Measurements from ENCODE around the gene RBPMS2. TPM values are rescaled to one million over a fixed set of nuclear protein-coding genes. Genes with fewer than 3 reads are reported as not detected.
"Not testable (repeated sequence)": the region's sequence is repeated elsewhere in the genome, so short reads cannot be mapped to it uniquely, and the experiment has no call there.

RBPMS2 gene
- polyA plus RNA-seq, 1 donor from 2014 or later, result not detected

- no peaks in the 10 kb centered on the region for H3K9me2 ChIP-seq (ENCODE audit: insufficient read depth, low read length)
- no peaks in the 10 kb centered on the region for H3K36me3 ChIP-seq (ENCODE audit: insufficient read depth, low read length)
- H3K79me2 ChIP-seq (replicated peaks; ENCODE audit: insufficient read depth, low read length), result no peaks in the 10 kb centered on the region
- no peaks in the 10 kb centered on the region for H3K27me3 ChIP-seq (ENCODE audit: insufficient read depth, low read depth, low read length)
- H3K9me3 ChIP-seq (ENCODE audit: low read length), result no peaks in the 10 kb centered on the region
- H2AFZ ChIP-seq (ENCODE audit: low read depth, low read length), result no peak overlapping the region
- no peak overlapping the region for H3K4me3 ChIP-seq (ENCODE audit: low read length)
- no peak overlapping the region for H3K4me2 ChIP-seq (ENCODE audit: low read length)
- TF ChIP-seq TAF1 (IDR thresholded peaks at IDR 0.05; ENCODE audit: low read depth), result no peak
- TF ChIP-seq EZH2 (IDR thresholded peaks at IDR 0.05; ENCODE audit: borderline replicate concordance, insufficient read depth, low read length, poor library complexity, severe bottlenecking), result no peak
- no peak for TF ChIP-seq POLR2AphosphoS5 (IDR thresholded peaks at IDR 0.05)
- TF ChIP-seq EP300 (conservative IDR thresholded peaks at IDR 0.05; ENCODE audit: poor library complexity, severe bottlenecking), result no peak
- TF ChIP-seq CTCF (IDR thresholded peaks at IDR 0.05; ENCODE audit: poor library complexity, severe bottlenecking), result no peak
- TF ChIP-seq MXI1 (conservative IDR thresholded peaks at IDR 0.05; ENCODE audit: poor library complexity, severe bottlenecking), result no peak
- no peaks in the 10 kb centered on the region for H3F3A ChIP-seq (ENCODE audit: insufficient read depth, low read length, poor library complexity, severe bottlenecking)
- no peaks in the 10 kb centered on the region for H4K20me1 ChIP-seq (ENCODE audit: insufficient read depth)
- H3K9ac ChIP-seq (ENCODE audit: low read length), result no peak overlapping the region
- no peak overlapping the region for H3K27ac ChIP-seq (ENCODE audit: low read length)
Measured at GRCh38 chr15:64816452-64816851, 41.1 kb upstream of the RBPMS2 start.

- not testable (repeated sequence) for H3K79me2 ChIP-seq (replicated peaks; ENCODE audit: insufficient read depth, low read length); H3K9ac ChIP-seq (ENCODE audit: low read length); H3K27me3 ChIP-seq (ENCODE audit: insufficient read depth, low read depth, low read length); H3K9me2 ChIP-seq (ENCODE audit: insufficient read depth, low read length); H3F3A ChIP-seq (ENCODE audit: insufficient read depth, low read length, poor library complexity, severe bottlenecking); H2AFZ ChIP-seq (ENCODE audit: low read depth, low read length); H3K4me2 ChIP-seq (ENCODE audit: low read length); H4K20me1 ChIP-seq (ENCODE audit: insufficient read depth); H3K27ac ChIP-seq (ENCODE audit: low read length); H3K36me3 ChIP-seq (ENCODE audit: insufficient read depth, low read length); H3K4me3 ChIP-seq (ENCODE audit: low read length); H3K9me3 ChIP-seq (ENCODE audit: low read length)
Measured at GRCh38 chr15:64814965-64815364, 39.6 kb upstream of the RBPMS2 start.

GRCh38 chr15:64814283-64814682, 38.9 kb upstream of the RBPMS2 start:
- not testable (repeated sequence) for H3K4me2 ChIP-seq (ENCODE audit: low read length); H3K9me2 ChIP-seq (ENCODE audit: insufficient read depth, low read length); H3K36me3 ChIP-seq (ENCODE audit: insufficient read depth, low read length); H2AFZ ChIP-seq (ENCODE audit: low read depth, low read length); H3K79me2 ChIP-seq (replicated peaks; ENCODE audit: insufficient read depth, low read length); H3F3A ChIP-seq (ENCODE audit: insufficient read depth, low read length, poor library complexity, severe bottlenecking); H3K9me3 ChIP-seq (ENCODE audit: low read length); H3K27ac ChIP-seq (ENCODE audit: low read length); H4K20me1 ChIP-seq (ENCODE audit: insufficient read depth); H3K27me3 ChIP-seq (ENCODE audit: insufficient read depth, low read depth, low read length); H3K9ac ChIP-seq (ENCODE audit: low read length); H3K4me3 ChIP-seq (ENCODE audit: low read length)

- Histone ChIP-seq H2AFZ (ENCODE audit: low read depth, low read length) (no peak overlapping the region), H3K9me3 (ENCODE audit: low read length) (no peaks in the 10 kb centered on the region), H3K4me2 (ENCODE audit: low read length) (no peak overlapping the region), H3K79me2 (replicated peaks; ENCODE audit: insufficient read depth, low read length) (no peaks in the 10 kb centered on the region), H3K4me3 (ENCODE audit: low read length) (no peak overlapping the region), H3K27me3 (ENCODE audit: insufficient read depth, low read depth, low read length) (no peaks in the 10 kb centered on the region), H3K36me3 (ENCODE audit: insufficient read depth, low read length) (no peaks in the 10 kb centered on the region), H4K20me1 (ENCODE audit: insufficient read depth) (no peaks in the 10 kb centered on the region), H3K27ac (ENCODE audit: low read length) (no peak overlapping the region), H3K9me2 (ENCODE audit: insufficient read depth, low read length) (no peaks in the 10 kb centered on the region), H3F3A (ENCODE audit: insufficient read depth, low read length, poor library complexity, severe bottlenecking) (no peaks in the 10 kb centered on the region), H3K9ac (ENCODE audit: low read length) (no peak overlapping the region)
- TF ChIP-seq SMC3 (conservative IDR thresholded peaks at IDR 0.05; ENCODE audit: poor library complexity), result no peak
- no peak for TF ChIP-seq REST (IDR thresholded peaks at IDR 0.05; ENCODE audit: borderline replicate concordance)
- no peak for TF ChIP-seq RAD21 (conservative IDR thresholded peaks at IDR 0.05)
- no peak for TF ChIP-seq EP300 (conservative IDR thresholded peaks at IDR 0.05; ENCODE audit: poor library complexity, severe bottlenecking)
- no peak for TF ChIP-seq MXI1 (conservative IDR thresholded peaks at IDR 0.05; ENCODE audit: poor library complexity, severe bottlenecking)
- no peak for TF ChIP-seq CTCF (IDR thresholded peaks at IDR 0.05; ENCODE audit: poor library complexity, severe bottlenecking)
- no peak for TF ChIP-seq TAF1 (IDR thresholded peaks at IDR 0.05; ENCODE audit: low read depth)
- no peak for TF ChIP-seq EZH2 (IDR thresholded peaks at IDR 0.05; ENCODE audit: borderline replicate concordance, insufficient read depth, low read length, poor library complexity, severe bottlenecking)
- TF ChIP-seq POLR2AphosphoS5 (IDR thresholded peaks at IDR 0.05), result no peak
Measured at GRCh38 chr15:64813075-64813474, 37.7 kb upstream of the RBPMS2 start.
